Subcutaneous adipose tissue (tissue), 4 donors: ENCODE results near the gene EPHB2. TPM values are rescaled to one million over a fixed set of nuclear protein-coding genes. Genes with fewer than 3 reads are reported as not detected.

Experiments used
- total RNA-seq, 4 donors: library from RNA; depleted of rRNA; stranded (reverse); fragments of >200 nt; gene quantifications; one replicate each; pipeline ENCODE4 v1.1.0, GENCODE V29; 2016
- TF ChIP-seq, protein P1 (sequence below): fragments of 450-650 bp; IDR thresholded peaks from one replicate; pipeline ENCODE4 v1.5.1; 2016; ENCODE audit warnings: low read depth, mild to moderate bottlenecking, control low read depth, antibody characterized with exemption, moderate library complexity

Gene EPHB2
- total RNA-seq, 4 donors from 2014 or later, result 1.6 to 9.2 (median 5.1) TPM

- TF ChIP-seq, protein P1, sequence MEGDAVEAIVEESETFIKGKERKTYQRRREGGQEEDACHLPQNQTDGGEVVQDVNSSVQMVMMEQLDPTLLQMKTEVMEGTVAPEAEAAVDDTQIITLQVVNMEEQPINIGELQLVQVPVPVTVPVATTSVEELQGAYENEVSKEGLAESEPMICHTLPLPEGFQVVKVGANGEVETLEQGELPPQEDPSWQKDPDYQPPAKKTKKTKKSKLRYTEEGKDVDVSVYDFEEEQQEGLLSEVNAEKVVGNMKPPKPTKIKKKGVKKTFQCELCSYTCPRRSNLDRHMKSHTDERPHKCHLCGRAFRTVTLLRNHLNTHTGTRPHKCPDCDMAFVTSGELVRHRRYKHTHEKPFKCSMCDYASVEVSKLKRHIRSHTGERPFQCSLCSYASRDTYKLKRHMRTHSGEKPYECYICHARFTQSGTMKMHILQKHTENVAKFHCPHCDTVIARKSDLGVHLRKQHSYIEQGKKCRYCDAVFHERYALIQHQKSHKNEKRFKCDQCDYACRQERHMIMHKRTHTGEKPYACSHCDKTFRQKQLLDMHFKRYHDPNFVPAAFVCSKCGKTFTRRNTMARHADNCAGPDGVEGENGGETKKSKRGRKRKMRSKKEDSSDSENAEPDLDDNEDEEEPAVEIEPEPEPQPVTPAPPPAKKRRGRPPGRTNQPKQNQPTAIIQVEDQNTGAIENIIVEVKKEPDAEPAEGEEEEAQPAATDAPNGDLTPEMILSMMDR, result no peak
These were observed 3.8 kb downstream of the EPHB2 start for GRCh38 chr1:22714455-22714854.

- TF ChIP-seq, protein P1, result no peak
These were observed 6.6 kb downstream of the EPHB2 start for GRCh38 chr1:22717037-22717760.

GRCh38 chr1:22721122-22721873 is 10.7 kb downstream of the EPHB2 start:
- TF ChIP-seq, protein P1, result no peak

GRCh38 chr1:22722901-22723550 is 12.4 kb downstream of the EPHB2 start:
- TF ChIP-seq, protein P1, result no peak

DNA sequence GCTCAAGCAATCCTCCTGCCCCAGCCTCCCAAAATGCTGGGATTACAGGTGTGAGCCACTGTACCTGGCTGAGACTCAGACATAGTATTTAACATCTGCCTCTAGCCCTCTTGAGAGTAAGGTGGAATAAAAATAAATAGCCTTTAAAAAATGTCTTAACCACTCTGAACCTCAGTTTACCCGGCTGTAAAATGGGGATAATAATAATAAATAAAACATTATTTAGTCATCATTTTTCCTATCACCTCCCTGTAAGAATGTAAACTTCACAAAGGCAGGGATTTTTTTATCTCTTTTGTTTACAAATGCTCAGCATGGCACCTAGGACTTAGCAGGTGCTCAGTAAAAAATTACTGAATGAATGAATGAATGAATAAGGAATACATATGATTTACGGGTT is 17.2 kb downstream of the EPHB2 start:
- TF ChIP-seq, protein P1, result no peak

GRCh38 chr1:22728751-22729399 is 18.2 kb downstream of the EPHB2 start:
- TF ChIP-seq, protein P1, result no peak
